ENCODE results near the gene APOA5. TPM values are rescaled to one million over a fixed set of nuclear protein-coding genes. Genes with fewer than 3 reads are reported as not detected.
"Not testable (repeated sequence)": the region's sequence is repeated elsewhere in the genome, so short reads cannot be mapped to it uniquely, and the experiment has no call there.

Gene APOA5
- total RNA-seq, 4 donors from 2014 or later, result 0.72 TPM; not detected in 3

DNA sequence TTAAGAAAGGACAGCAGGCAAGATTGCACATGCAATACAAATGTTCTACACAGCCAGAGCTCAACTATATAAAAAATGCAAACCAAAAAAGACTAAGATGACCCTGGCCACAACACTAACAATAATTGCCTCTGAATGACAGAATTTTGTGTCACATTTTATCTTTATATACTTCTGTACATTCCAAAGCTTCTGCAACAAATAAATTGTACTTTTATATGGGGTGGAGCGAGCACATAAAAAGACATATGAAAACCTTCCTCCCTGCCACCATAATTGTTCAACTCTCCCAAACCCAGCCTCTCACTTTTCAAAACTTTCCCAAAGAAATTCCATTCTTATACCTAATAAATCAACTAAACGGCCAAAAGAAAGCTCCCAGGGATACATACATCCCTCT, 29.5 kb downstream of the APOA5 start:
- TF ChIP-seq EP300 (IDR thresholded peaks at IDR 0.05) (no peak), CTCF (IDR thresholded peaks at IDR 0.05) (no peak), POLR2A (IDR thresholded peaks at IDR 0.05) (no peak), POLR2AphosphoS5 (IDR thresholded peaks at IDR 0.05) (no peak)
- H3K4me1 ChIP-seq, result no peaks in the 10 kb centered on the region
- H3K4me3 ChIP-seq, result no peak overlapping the region
- peaks cover 71% of the 10 kb centered on the region for H3K36me3 ChIP-seq
- DNase-seq (ENCODE audit: low spot score in 2 of 2), result no peak
- no peaks in the 10 kb centered on the region for H3K9me3 ChIP-seq
- H3K27ac ChIP-seq, result no peak overlapping the region
- no peaks in the 10 kb centered on the region for H3K27me3 ChIP-seq
- 87% methylated on average over 2 of the region's 2 CpGs for WGBS

GRCh38 chr11:116756044-116756443, 35.6 kb downstream of the APOA5 start:
- H3K4me3 ChIP-seq; H3K9me3 ChIP-seq; H3K4me1 ChIP-seq; H3K27me3 ChIP-seq; H3K27ac ChIP-seq; DNase-seq (ENCODE audit: low spot score in 2 of 2): not testable (repeated sequence)
- peaks cover 92% of the 10 kb centered on the region for H3K36me3 ChIP-seq
- 84% methylated on average over 8 of the region's 8 CpGs for WGBS

- TF ChIP-seq EP300 (IDR thresholded peaks at IDR 0.05) (no peak), CTCF (IDR thresholded peaks at IDR 0.05) (no peak), POLR2AphosphoS5 (IDR thresholded peaks at IDR 0.05) (no peak), POLR2A (IDR thresholded peaks at IDR 0.05) (no peak)
- WGBS, result 91% methylated on average over 2 of the region's 2 CpGs
- H3K9me3 ChIP-seq, result no peaks in the 10 kb centered on the region
- H3K27me3 ChIP-seq, result no peaks in the 10 kb centered on the region
- H3K27ac ChIP-seq, result no peak overlapping the region
- DNase-seq (ENCODE audit: low spot score in 2 of 2), result no peak
- no peak overlapping the region for H3K4me3 ChIP-seq
- no peaks in the 10 kb centered on the region for H3K4me1 ChIP-seq
- peaks cover 88% of the 10 kb centered on the region for H3K36me3 ChIP-seq
Measured at GRCh38 chr11:116750070-116750718, 41.5 kb downstream of the APOA5 start.

- Histone ChIP-seq H3K27ac (no peak overlapping the region), H3K4me3 (no peak overlapping the region), H3K36me3 (peaks cover 12% of the 10 kb centered on the region), H3K9me3 (no peaks in the 10 kb centered on the region), H3K27me3 (no peaks in the 10 kb centered on the region), H3K4me1 (no peaks in the 10 kb centered on the region)
- TF ChIP-seq CTCF (IDR thresholded peaks at IDR 0.05) (no peak), EP300 (IDR thresholded peaks at IDR 0.05) (no peak), POLR2AphosphoS5 (IDR thresholded peaks at IDR 0.05) (no peak), POLR2A (IDR thresholded peaks at IDR 0.05) (no peak)
- 83% methylated on average over 6 of the region's 6 CpGs for WGBS
- DNase-seq (ENCODE audit: low spot score in 2 of 2), result no peak
Measured at GRCh38 chr11:116742104-116742503, 49.6 kb downstream of the APOA5 start.

DNA sequence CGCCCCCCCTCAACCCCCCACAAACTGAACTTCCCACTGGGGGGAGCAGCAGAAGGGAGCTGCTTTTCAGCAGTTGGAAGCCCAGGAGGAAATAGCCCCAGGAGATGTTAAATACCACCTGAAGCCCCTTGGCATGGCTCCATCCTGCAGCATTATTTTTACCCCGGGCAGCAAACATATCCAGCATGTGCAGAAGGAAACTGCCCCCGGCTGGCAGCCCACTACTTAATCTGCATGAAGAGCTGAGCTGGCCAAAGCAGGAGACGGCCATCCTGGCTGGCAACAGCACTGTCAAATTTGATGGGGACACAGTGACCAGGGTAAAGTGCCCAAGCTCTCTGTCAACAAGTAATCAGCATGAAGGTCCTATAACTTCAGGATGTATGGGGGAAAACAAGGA, 50.9 kb downstream of the APOA5 start:
- Histone ChIP-seq H3K4me1 (no peaks in the 10 kb centered on the region), H3K27me3 (no peaks in the 10 kb centered on the region), H3K27ac (no peak overlapping the region), H3K36me3 (no peaks in the 10 kb centered on the region), H3K9me3 (no peaks in the 10 kb centered on the region), H3K4me3 (no peak overlapping the region)
- DNase-seq (ENCODE audit: low spot score in 2 of 2), result no peak
- TF ChIP-seq POLR2A (IDR thresholded peaks at IDR 0.05) (no peak), POLR2AphosphoS5 (IDR thresholded peaks at IDR 0.05) (no peak), EP300 (IDR thresholded peaks at IDR 0.05) (no peak), CTCF (IDR thresholded peaks at IDR 0.05) (no peak)
- 62% methylated on average over 4 of the region's 4 CpGs for WGBS

Other genes with a start within 250 kb of the APOA5 start
- 10 to 100 TPM; 11.5 to 19.4 (median 14.3) TPM for gene BUD13, start 18.9 kb downstream of the APOA5 start, total RNA-seq
- gene ZPR1, start 3.9 kb downstream of the APOA5 start, total RNA-seq, result 10 to 100 TPM; 25.4 to 48.7 (median 36.8) TPM
- 1 to 10 TPM in 2 of 4 donors, under 1 TPM in 1, not detected in 1; 0.34 to 3.9 (median 2.3) TPM for gene APOA4, start 31.4 kb upstream of the APOA5 start, total RNA-seq
- gene APOC3, start 38.0 kb upstream of the APOA5 start, total RNA-seq, result 10 to 100 TPM in 1 of 4 donors, 1 to 10 TPM in 1, not detected in 2; 2.6 to 36.5 TPM
- gene APOA1, start 45.7 kb upstream of the APOA5 start, total RNA-seq, result 10 to 100 TPM in 1 of 4 donors, 1 to 10 TPM in 2, not detected in 1; 1.2 to 11.6 (median 2.9) TPM

Data from suprapubic skin (tissue), 4 donors.